CD4-positive, alpha-beta T cell treated with Interleukin-4 for 4 hours (primary cell): Measurements from ENCODE around the gene BIRC2.
"Not testable (repeated sequence)": the region's sequence is repeated elsewhere in the genome, so short reads cannot be mapped to it uniquely, and the experiment has no call there.

Experiments
- DNase-seq: peaks from one replicate; pipeline ENCODE4 v3.0.0-alpha.2; 2020

The BIRC2 gene

GRCh38 chr11:102323542-102324251, 23.3 kb upstream of the BIRC2 start:
- no peak for DNase-seq

GRCh38 chr11:102325088-102325487, 21.9 kb upstream of the BIRC2 start:
- DNase-seq, result no peak

GRCh38 chr11:102328748-102329147, 18.3 kb upstream of the BIRC2 start:
- DNase-seq, result no peak

- DNase-seq, result no peak
Measured at GRCh38 chr11:102330231-102330630, 16.8 kb upstream of the BIRC2 start.

GRCh38 chr11:102331341-102331740, 15.7 kb upstream of the BIRC2 start:
- DNase-seq, result no peak

GRCh38 chr11:102332611-102332994, 14.4 kb upstream of the BIRC2 start:
- no peak for DNase-seq

- no peak for DNase-seq
Measured at GRCh38 chr11:102338479-102339010, 8.5 kb upstream of the BIRC2 start.

- DNase-seq, result not testable (repeated sequence)
Measured at GRCh38 chr11:102341311-102341710, 5.7 kb upstream of the BIRC2 start.

- DNase-seq, result peak; percentile 82
Measured at GRCh38 chr11:102341844-102342318, 5.1 kb upstream of the BIRC2 start.

GRCh38 chr11:102343809-102344208, 3.2 kb upstream of the BIRC2 start:
- DNase-seq, result no peak

GRCh38 chr11:102345904-102346303, 1.1 kb upstream of the BIRC2 start:
- no peak for DNase-seq

- no peak for DNase-seq
Measured at GRCh38 chr11:102346456-102346747, 612 bp upstream of the BIRC2 start.

- peak; percentile 39 for DNase-seq
Measured at GRCh38 chr11:102347462-102348370, 702 bp downstream of the BIRC2 start.

GRCh38 chr11:102357116-102357515, 10.1 kb downstream of the BIRC2 start:
- no peak for DNase-seq

GRCh38 chr11:102359372-102359771, 12.4 kb downstream of the BIRC2 start:
- DNase-seq, result no peak

GRCh38 chr11:102360681-102361080, 13.7 kb downstream of the BIRC2 start:
- DNase-seq, result peak; percentile 43

- peak; percentile 65 for DNase-seq
Measured at GRCh38 chr11:102361086-102362031, 14.3 kb downstream of the BIRC2 start.

- DNase-seq, result no peak
Measured at GRCh38 chr11:102364991-102365390, 18.0 kb downstream of the BIRC2 start.

- DNase-seq, result peak; percentile 46
Measured at GRCh38 chr11:102367364-102367763, 20.4 kb downstream of the BIRC2 start.

- no peak for DNase-seq
Measured at GRCh38 chr11:102368472-102368871, 21.5 kb downstream of the BIRC2 start.

GRCh38 chr11:102374633-102375424, 27.8 kb downstream of the BIRC2 start:
- not testable (repeated sequence) for DNase-seq
